GM10266 (cell line): ENCODE results near the gene PRG3.

Experiments used
- DNase-seq: peaks from one replicate; pipeline ENCODE4 v3.0.0; 2012; ENCODE audit errors: extremely low spot score
- CTCF ChIP-seq: IDR thresholded peaks from 2 replicates; pipeline ENCODE4 v1.5.1; 2012; ENCODE audit warnings: mild to moderate bottlenecking, low read depth; ENCODE audit not compliant: control insufficient read depth, insufficient read depth; ENCODE audit errors: missing control alignments

PRG3 gene

GRCh38 chr11:57419146-57419545 lies 38.2 kb upstream of the PRG3 start:
- no peak for DNase-seq
- TF ChIP-seq CTCF = no peak

GRCh38 chr11:57418131-57418530 lies 37.2 kb upstream of the PRG3 start:
- no peak for TF ChIP-seq CTCF
- DNase-seq = no peak

- no peak for TF ChIP-seq CTCF
- DNase-seq = no peak
Measured at GRCh38 chr11:57417056-57417455, 36.1 kb upstream of the PRG3 start.

GRCh38 chr11:57416436-57416835 lies 35.5 kb upstream of the PRG3 start:
- DNase-seq = no peak
- TF ChIP-seq CTCF = no peak

GRCh38 chr11:57414612-57415212 lies 33.8 kb upstream of the PRG3 start:
- DNase-seq = no peak

GRCh38 chr11:57413681-57414080 lies 32.7 kb upstream of the PRG3 start:
- TF ChIP-seq CTCF = no peak
- DNase-seq = no peak

More at GRCh38 chr11:57414612-57415212, 33.8 kb upstream of the PRG3 start:
- no peak for TF ChIP-seq CTCF

GRCh38 chr11:57410287-57410686 lies 29.3 kb upstream of the PRG3 start:
- DNase-seq = no peak
- no peak for TF ChIP-seq CTCF
